Renal cortical epithelial cell (primary cell): ENCODE data around the gene CXorf38. TPM values are rescaled to one million over a fixed set of nuclear protein-coding genes. Genes with fewer than 3 reads are reported as not detected.
A peak's percentile ranks its signal among the peaks of the same experiment; 100 is the strongest.

Experiments
- DNase-seq: peaks from one replicate; pipeline ENCODE4 v3.0.0-alpha.2; 2011; ENCODE audit warnings: low read depth
- total RNA-seq: library from RNA; depleted of rRNA; stranded (reverse); fragments of >200 nt; gene quantifications from 2 replicates; pipeline ENCODE4 v1.2.3, GENCODE V29; 2014

The CXorf38 gene
- 18.5 and 36.6 TPM in 2 replicates for total RNA-seq

GRCh38 chrX:40647307-40648197 lies at the start of gene CXorf38:
Gene CXorf38, minus strand, starts transcription at chrX:40647561. Its CDS starts 41 bp downstream, at chrX:40647520.
- DNase-seq = peak; percentile 70

- DNase-seq = peak; percentile 30
These were observed 47.4 kb upstream of the CXorf38 start for GRCh38 chrX:40694802-40695201.

- DNase-seq = no peak
These were observed 41.6 kb upstream of the CXorf38 start for GRCh38 chrX:40688929-40689328.

GRCh38 chrX:40687169-40687568 lies 39.8 kb upstream of the CXorf38 start:
- no peak for DNase-seq

GRCh38 chrX:40685362-40685918 lies 38.1 kb upstream of the CXorf38 start:
- DNase-seq = no peak

GRCh38 chrX:40684092-40684491 lies 36.7 kb upstream of the CXorf38 start:
- peak; percentile 54 for DNase-seq

- no peak for DNase-seq
These were observed 35.9 kb upstream of the CXorf38 start for GRCh38 chrX:40683245-40683644.

- no peak for DNase-seq
These were observed 23.8 kb upstream of the CXorf38 start for GRCh38 chrX:40671126-40671525.

- DNase-seq = no peak
These were observed 16.7 kb upstream of the CXorf38 start for GRCh38 chrX:40663880-40664630.

- no peak for DNase-seq
These were observed 15.8 kb upstream of the CXorf38 start for GRCh38 chrX:40663078-40663740.

- DNase-seq = no peak
These were observed 14.1 kb upstream of the CXorf38 start for GRCh38 chrX:40661489-40661888.

GRCh38 chrX:40660381-40660780 lies 13.0 kb upstream of the CXorf38 start:
- DNase-seq = no peak

GRCh38 chrX:40653535-40653934 lies 6.2 kb upstream of the CXorf38 start:
- no peak for DNase-seq

- no peak for DNase-seq
These were observed 5.3 kb upstream of the CXorf38 start for GRCh38 chrX:40652664-40653063.

- DNase-seq = peak; percentile 53
These were observed 4.4 kb upstream of the CXorf38 start for GRCh38 chrX:40651620-40652223.

- DNase-seq = no peak
These were observed 663 bp downstream of the CXorf38 start for GRCh38 chrX:40646489-40647306.

- DNase-seq = peak; percentile 61
These were observed 2.5 kb downstream of the CXorf38 start for GRCh38 chrX:40644821-40645358.

GRCh38 chrX:40644176-40644575 lies 3.2 kb downstream of the CXorf38 start:
- peak; percentile 26 for DNase-seq

- no peak for DNase-seq
These were observed 9.7 kb downstream of the CXorf38 start for GRCh38 chrX:40637687-40638086.

- no peak for DNase-seq
These were observed 15.2 kb downstream of the CXorf38 start for GRCh38 chrX:40632199-40632598.
